ENCODE measurements around the gene ACOX3.

- no peak for TF ChIP-seq POLR2A (IDR thresholded peaks at IDR 0.05; ENCODE audit: low read length)
- TF ChIP-seq GATA1 (IDR thresholded peaks at IDR 0.05; ENCODE audit: low read depth, low read length), result no peak
Observed at GRCh38 chr4:8330821-8331574, 109.5 kb downstream of the ACOX3 start.

Measured in erythroblast (primary cell).